ENCODE data around the gene LRCH4. TPM values are rescaled to one million over a fixed set of nuclear protein-coding genes. Genes with fewer than 3 reads are reported as not detected.
"Not testable (repeated sequence)": the region's sequence is repeated elsewhere in the genome, so short reads cannot be mapped to it uniquely, and the experiment has no call there.

Gene LRCH4
- polyA plus RNA-seq, 1 experiment = 11.3 TPM

DNA sequence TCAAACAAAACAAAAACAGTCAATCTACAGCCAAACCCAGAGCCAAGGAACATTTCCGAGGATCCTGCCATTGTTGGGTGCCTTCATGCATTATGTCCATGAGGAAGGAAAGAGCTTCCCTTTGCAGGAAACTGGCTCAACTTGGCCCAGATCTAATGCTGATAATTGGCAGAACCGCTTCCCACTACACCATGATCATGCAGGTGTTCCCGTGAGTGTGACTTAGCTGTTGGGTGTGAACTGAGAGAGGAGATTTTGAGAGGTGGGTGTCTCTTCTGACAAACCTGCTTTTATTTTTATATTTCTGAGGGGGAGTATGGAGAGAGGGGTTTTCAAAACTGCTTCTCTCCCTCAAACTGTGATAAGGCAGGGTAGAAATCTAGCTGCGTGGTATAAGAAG lies 26.8 kb downstream of the LRCH4 start:
- Histone ChIP-seq H3K27ac (ENCODE audit: low read depth, low read length) (no peak overlapping the region), H3K9me3 (ENCODE audit: control insufficient read depth, insufficient read depth, low read length) (no peaks in the 10 kb centered on the region), H3K27me3 (ENCODE audit: control insufficient read depth, insufficient read depth, low read length) (no peaks in the 10 kb centered on the region), H3K4me3 (ENCODE audit: low read depth, low read length) (no peak overlapping the region)
- ChIA-PET POLR2A (no interaction called here), CTCF (interaction anchor here (0.6 to 4.0 kb wide), 30 partner anchors 10 to 430 kb away, joined by 3 to 80 read pairs (median 7); partner anchors contain the start of genes AGFG2, FBXO24, LRCH4 and NYAP1)
- DNase-seq (ENCODE audit: low read depth, low spot score) = no peak
- TF ChIP-seq, protein P1, sequence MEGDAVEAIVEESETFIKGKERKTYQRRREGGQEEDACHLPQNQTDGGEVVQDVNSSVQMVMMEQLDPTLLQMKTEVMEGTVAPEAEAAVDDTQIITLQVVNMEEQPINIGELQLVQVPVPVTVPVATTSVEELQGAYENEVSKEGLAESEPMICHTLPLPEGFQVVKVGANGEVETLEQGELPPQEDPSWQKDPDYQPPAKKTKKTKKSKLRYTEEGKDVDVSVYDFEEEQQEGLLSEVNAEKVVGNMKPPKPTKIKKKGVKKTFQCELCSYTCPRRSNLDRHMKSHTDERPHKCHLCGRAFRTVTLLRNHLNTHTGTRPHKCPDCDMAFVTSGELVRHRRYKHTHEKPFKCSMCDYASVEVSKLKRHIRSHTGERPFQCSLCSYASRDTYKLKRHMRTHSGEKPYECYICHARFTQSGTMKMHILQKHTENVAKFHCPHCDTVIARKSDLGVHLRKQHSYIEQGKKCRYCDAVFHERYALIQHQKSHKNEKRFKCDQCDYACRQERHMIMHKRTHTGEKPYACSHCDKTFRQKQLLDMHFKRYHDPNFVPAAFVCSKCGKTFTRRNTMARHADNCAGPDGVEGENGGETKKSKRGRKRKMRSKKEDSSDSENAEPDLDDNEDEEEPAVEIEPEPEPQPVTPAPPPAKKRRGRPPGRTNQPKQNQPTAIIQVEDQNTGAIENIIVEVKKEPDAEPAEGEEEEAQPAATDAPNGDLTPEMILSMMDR (IDR thresholded peaks at IDR 0.05; ENCODE audit: low read depth, low read length) = no peak

DNA sequence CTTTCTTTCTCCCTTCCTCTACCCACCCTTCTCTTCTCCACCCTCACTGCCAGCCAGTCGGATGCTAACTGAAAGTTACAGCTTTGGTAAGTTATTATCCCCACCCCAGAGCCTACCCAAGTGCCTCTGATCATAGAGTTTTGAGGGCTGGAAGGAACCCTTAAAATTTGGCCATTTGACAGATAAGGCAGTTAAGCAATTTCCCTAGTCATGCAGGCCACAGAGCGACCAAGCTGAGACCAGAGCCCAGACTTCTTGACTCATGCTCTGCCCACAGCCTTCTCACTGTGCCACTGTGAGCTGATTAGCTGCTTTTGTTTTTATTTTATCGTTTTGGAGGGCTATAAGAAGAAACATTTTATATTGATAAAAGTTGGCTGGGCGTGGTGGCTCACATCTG lies 29.4 kb downstream of the LRCH4 start:
- no peak overlapping the region for H3K27ac ChIP-seq (ENCODE audit: low read depth, low read length)
- TF ChIP-seq, protein P1 (IDR thresholded peaks at IDR 0.05; ENCODE audit: low read depth, low read length) = no peak
- H3K9me3 ChIP-seq (ENCODE audit: control insufficient read depth, insufficient read depth, low read length) = no peaks in the 10 kb centered on the region
- ChIA-PET POLR2A (interaction anchor here (1.2 kb wide), 1 partner anchor 18 kb away, joined by 5 read pairs; the partner anchor contains the start of gene AGFG2), CTCF (interaction anchor here (0.9 to 2.5 kb wide), 2 partner anchors 74 to 88 kb away, joined by 8 to 9 read pairs; no protein-coding TSS in a partner anchor)
- H3K4me3 ChIP-seq (ENCODE audit: low read depth, low read length) = no peak overlapping the region
- DNase-seq (ENCODE audit: low read depth, low spot score) = no peak
- no peaks in the 10 kb centered on the region for H3K27me3 ChIP-seq (ENCODE audit: control insufficient read depth, insufficient read depth, low read length)

DNA sequence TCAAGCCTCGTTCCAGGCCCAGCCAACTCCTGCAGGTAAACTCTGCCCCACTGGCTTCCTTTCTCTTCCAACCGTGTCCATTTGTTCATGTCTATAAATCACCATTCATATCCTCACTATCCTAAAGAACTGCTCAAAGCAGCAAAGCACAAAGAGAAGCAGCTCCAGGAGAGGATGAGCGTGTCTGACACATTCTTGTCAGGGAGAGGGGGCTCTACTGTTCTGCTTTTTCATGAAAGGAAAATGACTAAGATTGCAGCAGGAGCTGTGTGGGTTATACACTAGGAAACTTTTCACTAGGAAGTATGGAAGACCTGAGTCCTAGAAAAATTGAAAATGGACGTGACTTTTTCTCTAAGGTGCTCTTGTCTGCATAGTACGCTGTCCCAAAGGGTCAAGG lies 30.2 kb downstream of the LRCH4 start:
- TF ChIP-seq, protein P1 (IDR thresholded peaks at IDR 0.05; ENCODE audit: low read depth, low read length) = no peak
- H3K27ac ChIP-seq (ENCODE audit: low read depth, low read length) = no peak overlapping the region
- DNase-seq (ENCODE audit: low read depth, low spot score) = no peak
- H3K4me3 ChIP-seq (ENCODE audit: low read depth, low read length) = no peak overlapping the region
- ChIA-PET CTCF (interaction anchor here (1.0 to 2.5 kb wide), 4 partner anchors 8 to 170 kb away, joined by 3 to 10 read pairs (median 6); no protein-coding TSS in a partner anchor), POLR2A (interaction anchor here (0.5 to 1.0 kb wide), 2 partner anchors 31 to 79 kb away, joined by 4 to 12 read pairs; partner anchors contain the start of gene FBXO24)
- H3K9me3 ChIP-seq (ENCODE audit: control insufficient read depth, insufficient read depth, low read length) = no peaks in the 10 kb centered on the region
- H3K27me3 ChIP-seq (ENCODE audit: control insufficient read depth, insufficient read depth, low read length) = no peaks in the 10 kb centered on the region

DNA sequence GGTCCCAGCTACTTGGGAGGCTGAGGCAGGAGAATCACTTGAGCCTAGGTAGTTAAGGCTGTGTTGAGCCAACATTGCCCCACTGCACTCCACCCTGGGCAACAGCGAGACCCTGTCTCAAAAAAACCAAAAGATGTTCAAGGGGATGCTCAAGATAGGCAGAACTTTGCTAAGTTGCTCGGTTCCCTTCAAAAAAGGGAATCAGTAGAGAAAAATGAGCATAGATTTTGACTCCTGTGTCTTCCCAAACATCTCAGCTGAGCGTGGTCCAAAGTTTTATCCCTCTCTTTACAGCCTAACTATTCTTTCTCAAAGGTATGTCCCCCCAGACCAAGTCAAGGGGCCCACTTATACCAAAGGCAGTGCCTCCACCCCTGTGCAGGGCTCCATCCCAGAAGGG lies 32.9 kb downstream of the LRCH4 start:
- Histone ChIP-seq H3K4me3 (ENCODE audit: low read depth, low read length) (no peak overlapping the region), H3K27ac (ENCODE audit: low read depth, low read length) (no peak overlapping the region), H3K27me3 (ENCODE audit: control insufficient read depth, insufficient read depth, low read length) (no peaks in the 10 kb centered on the region), H3K9me3 (ENCODE audit: control insufficient read depth, insufficient read depth, low read length) (no peaks in the 10 kb centered on the region)
- CTCF ChIA-PET = no interaction called here
- POLR2A ChIA-PET = interaction anchor here (0.6 kb wide), 1 partner anchor 88 kb away, joined by 3 read pairs; no protein-coding TSS in a partner anchor
- TF ChIP-seq, protein P1 (IDR thresholded peaks at IDR 0.05; ENCODE audit: low read depth, low read length) = no peak
- DNase-seq (ENCODE audit: low read depth, low spot score) = no peak

DNA sequence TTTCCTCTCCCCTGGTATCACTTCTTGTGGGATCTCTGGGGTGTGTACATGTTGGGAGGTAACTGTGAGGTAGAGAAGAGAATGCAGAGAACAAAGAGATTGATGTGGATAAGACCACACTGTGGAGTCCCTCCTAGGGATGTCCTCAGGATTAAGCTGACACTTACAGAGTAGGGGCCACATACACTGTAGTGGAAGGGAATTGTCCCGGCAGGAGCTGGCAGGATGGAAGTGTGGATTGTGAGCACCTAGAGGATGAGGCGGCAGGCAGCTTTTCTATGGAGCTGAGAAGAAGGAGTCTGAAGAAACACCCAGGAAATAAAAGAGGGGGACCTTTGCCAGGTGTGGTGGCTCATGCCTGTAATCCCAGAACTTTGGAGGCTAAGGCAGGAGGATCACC lies 33.4 kb downstream of the LRCH4 start:
- POLR2A ChIA-PET = interaction anchor here (0.6 kb wide), 1 partner anchor 87 kb away, joined by 3 read pairs; no protein-coding TSS in a partner anchor

DNA sequence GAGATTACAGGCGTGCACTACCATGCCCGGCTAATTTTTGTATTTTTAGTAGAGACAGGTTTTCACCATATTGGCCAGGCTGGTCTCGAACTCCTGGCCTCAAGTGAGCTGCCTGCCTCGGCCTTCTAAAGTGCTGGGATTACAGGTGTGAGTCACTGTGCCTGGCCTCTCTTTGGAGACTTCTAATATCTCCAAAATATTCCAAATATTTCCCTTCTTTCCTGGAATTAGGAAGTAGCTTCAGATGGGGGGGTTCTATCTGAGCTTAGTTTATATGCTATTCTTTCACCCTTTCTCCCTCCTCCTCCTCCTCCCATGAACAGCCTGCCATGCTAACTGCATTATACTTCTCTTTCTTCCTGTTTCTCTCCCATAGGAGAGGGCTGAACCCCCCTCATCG lies 37.5 kb downstream of the LRCH4 start:
- CTCF ChIA-PET = interaction anchor here (2.1 to 7.7 kb wide), 4 partner anchors 12 to 78 kb away, joined by 8 to 72 read pairs (median 17); no protein-coding TSS in a partner anchor

More for the DNA sequence above, 33.4 kb downstream of the LRCH4 start:
- DNase-seq (ENCODE audit: low read depth, low spot score) = no peak
- Histone ChIP-seq H3K27me3 (ENCODE audit: control insufficient read depth, insufficient read depth, low read length) (no peaks in the 10 kb centered on the region), H3K9me3 (ENCODE audit: control insufficient read depth, insufficient read depth, low read length) (no peaks in the 10 kb centered on the region), H3K4me3 (ENCODE audit: low read depth, low read length) (no peak overlapping the region), H3K27ac (ENCODE audit: low read depth, low read length) (no peak overlapping the region)
- CTCF ChIA-PET = no interaction called here
- TF ChIP-seq, protein P1 (IDR thresholded peaks at IDR 0.05; ENCODE audit: low read depth, low read length) = no peak

More for the DNA sequence above, 37.5 kb downstream of the LRCH4 start:
- H3K4me3 ChIP-seq (ENCODE audit: low read depth, low read length); H3K27me3 ChIP-seq (ENCODE audit: control insufficient read depth, insufficient read depth, low read length); H3K9me3 ChIP-seq (ENCODE audit: control insufficient read depth, insufficient read depth, low read length); H3K27ac ChIP-seq (ENCODE audit: low read depth, low read length); DNase-seq (ENCODE audit: low read depth, low spot score): not testable (repeated sequence)
- POLR2A ChIA-PET = interaction anchor here (0.6 kb wide), 1 partner anchor 36 kb away, joined by 3 read pairs; no protein-coding TSS in a partner anchor
